Neutrophil (primary cell): ENCODE data around the gene PDGFD.

ENCODE experiments used
- H3K27ac ChIP-seq: fragments of 200-600 bp; sonication (generic); 2 replicates; pipeline ENCODE4 v1.5.1; 2016; ENCODE audit warnings: mild to moderate bottlenecking, moderate library complexity
- H3K27me3 ChIP-seq: fragments of 200-600 bp; sonication (generic); 2 replicates; pipeline ENCODE4 v1.6.0; 2016; ENCODE audit warnings: mild to moderate bottlenecking
- H3K36me3 ChIP-seq: fragments of 200-600 bp; sonication (generic); 2 replicates; pipeline ENCODE4 v1.5.1; 2017
- H3K4me1 ChIP-seq, 2 experiments: fragments of 200-600 bp in 1 of 2; sonication (generic) in 1 of 2; 1 replicate in 1 of 2; 2 replicates in 1 of 2; pipeline versions ENCODE4 v1.5.1 to v1.6.1; 2013 to 2016; ENCODE audit warnings: low read depth in 1 of 2, low read length in 1 of 2, mild to moderate bottlenecking in 1 of 2, moderate library complexity in 1 of 2; ENCODE audit not compliant: control insufficient read depth in 1 of 2, insufficient read depth in 1 of 2
- H3K4me3 ChIP-seq, 2 experiments: fragments of 200-600 bp in 1 of 2; sonication (generic) in 1 of 2; 1 replicate in 1 of 2; 2 replicates in 1 of 2; pipeline ENCODE4 v1.5.1; 2013 to 2016; ENCODE audit warnings: low read depth in 1 of 2, low read length in 1 of 2, mild to moderate bottlenecking in 1 of 2, moderate library complexity in 1 of 2
- H3K9me3 ChIP-seq: fragments of 200-600 bp; sonication (generic); 2 replicates; pipeline ENCODE4 v1.5.1; 2016
- CTCF ChIP-seq: fragments of 200-600 bp; sonication (generic); IDR thresholded peaks from 2 replicates; pipeline ENCODE4 v1.5.1; 2016; ENCODE audit warnings: antibody characterized with exemption

PDGFD gene

GRCh38 chr11:104075706-104076105 lies 88.2 kb downstream of the PDGFD start:
- H3K4me1 ChIP-seq, result peaks cover 17 to 19% of the 10 kb centered on the region in 2 experiments
- no peaks in the 10 kb centered on the region for H3K36me3 ChIP-seq
- H3K27ac ChIP-seq, result peak overlapping the region; percentile 61
- no peaks in the 10 kb centered on the region for H3K9me3 ChIP-seq
- no peaks in the 10 kb centered on the region for H3K27me3 ChIP-seq
- H3K4me3 ChIP-seq, result no peak overlapping the region
- TF ChIP-seq CTCF, result no peak

GRCh38 chr11:104075091-104075490 lies 88.9 kb downstream of the PDGFD start:
- no peaks in the 10 kb centered on the region for H3K36me3 ChIP-seq
- H3K27ac ChIP-seq, result no peak overlapping the region
- no peak overlapping the region for H3K4me3 ChIP-seq
- no peaks in the 10 kb centered on the region for H3K27me3 ChIP-seq
- H3K9me3 ChIP-seq, result no peaks in the 10 kb centered on the region
- peaks cover 17 to 19% of the 10 kb centered on the region in 2 experiments for H3K4me1 ChIP-seq
- TF ChIP-seq CTCF, result no peak

GRCh38 chr11:104073950-104074705 lies 89.8 kb downstream of the PDGFD start:
- no peak overlapping the region for H3K4me3 ChIP-seq
- no peaks in the 10 kb centered on the region for H3K27me3 ChIP-seq
- no peaks in the 10 kb centered on the region for H3K36me3 ChIP-seq
- H3K9me3 ChIP-seq, result no peaks in the 10 kb centered on the region
- peak overlapping the region; percentile 30 for H3K27ac ChIP-seq
- TF ChIP-seq CTCF, result no peak
- peaks cover 17 to 19% of the 10 kb centered on the region in 2 experiments for H3K4me1 ChIP-seq

- TF ChIP-seq CTCF, result no peak
- Histone ChIP-seq H3K4me1 (peaks cover 0 to 16% of the 10 kb centered on the region in 2 experiments), H3K4me3 (no peak overlapping the region), H3K27me3 (no peaks in the 10 kb centered on the region), H3K9me3 (no peaks in the 10 kb centered on the region), H3K27ac (no peak overlapping the region), H3K36me3 (no peaks in the 10 kb centered on the region)
Observed at GRCh38 chr11:104067534-104067933, 96.4 kb downstream of the PDGFD start.

- Histone ChIP-seq H3K4me1 (peaks cover 6 to 16% of the 10 kb centered on the region in 2 experiments), H3K27ac (peak overlapping the region; percentile 34), H3K4me3 (no peak overlapping the region), H3K36me3 (no peaks in the 10 kb centered on the region), H3K9me3 (no peaks in the 10 kb centered on the region), H3K27me3 (no peaks in the 10 kb centered on the region)
- TF ChIP-seq CTCF, result no peak
Observed at GRCh38 chr11:104064034-104064630, 99.8 kb downstream of the PDGFD start.
